Duodenal mucosa (tissue), 2 donors: ENCODE measurements around the gene LIG4.

Source experiments
- H3K27ac ChIP-seq: one replicate; pipeline ENCODE4 v1.7.0; 2013; ENCODE audit warnings: low read depth, low read length
- H3K27me3 ChIP-seq, 2 donors: one replicate each; pipeline ENCODE4 v1.7.0; 2013; ENCODE audit warnings: low read length in 2 of 2, control low read depth in 1 of 2; ENCODE audit not compliant: insufficient read depth in 2 of 2, control insufficient read depth in 1 of 2
- H3K36me3 ChIP-seq, 2 donors: one replicate each; pipeline ENCODE4 v1.7.0; 2013; ENCODE audit warnings: low read length in 2 of 2, control low read depth in 1 of 2; ENCODE audit not compliant: insufficient read depth in 2 of 2, control insufficient read depth in 1 of 2
- H3K4me1 ChIP-seq, 2 donors: one replicate each; pipeline ENCODE4 v1.7.0; 2013; ENCODE audit warnings: low read length in 2 of 2, control low read depth in 1 of 2; ENCODE audit not compliant: insufficient read depth in 2 of 2, control insufficient read depth in 1 of 2
- H3K4me3 ChIP-seq, 2 donors: one replicate each; pipeline ENCODE4 v1.7.0; 2013; ENCODE audit warnings: low read length in 2 of 2, low read depth in 1 of 2
- H3K9ac ChIP-seq, 2 donors: one replicate each; pipeline ENCODE4 v1.7.0; 2013; ENCODE audit warnings: low read length in 2 of 2, low read depth in 1 of 2
- H3K9me3 ChIP-seq, 2 donors: one replicate each; pipeline ENCODE4 v1.7.0; 2013; ENCODE audit warnings: low read length in 2 of 2, control low read depth in 1 of 2; ENCODE audit not compliant: control insufficient read depth in 1 of 2

Gene LIG4

GRCh38 chr13:108194435-108194936 lies 20.9 kb downstream of the LIG4 start:
- Histone ChIP-seq H3K36me3 (no peaks in the 10 kb centered on the region), H3K27ac (no peak overlapping the region), H3K4me3 (no peak overlapping the region)

GRCh38 chr13:108193806-108194205 lies 21.5 kb downstream of the LIG4 start:
- Histone ChIP-seq H3K4me3 (no peak overlapping the region), H3K36me3 (no peaks in the 10 kb centered on the region), H3K9ac (no peak overlapping the region), H3K27me3 (no peaks in the 10 kb centered on the region), H3K9me3 (peaks cover 9 to 10% of the 10 kb centered on the region in 2 donors), H3K4me1 (no peaks in the 10 kb centered on the region), H3K27ac (no peak overlapping the region)

More at GRCh38 chr13:108194435-108194936, 20.9 kb downstream of the LIG4 start:
- H3K9me3 ChIP-seq, result peaks cover 9 to 10% of the 10 kb centered on the region in 2 donors
- H3K4me1 ChIP-seq, result no peaks in the 10 kb centered on the region
- H3K9ac ChIP-seq, result no peak overlapping the region
- no peaks in the 10 kb centered on the region for H3K27me3 ChIP-seq

GRCh38 chr13:108190897-108191296 lies 24.4 kb downstream of the LIG4 start:
- no peak overlapping the region for H3K4me3 ChIP-seq
- H3K36me3 ChIP-seq, result no peaks in the 10 kb centered on the region
- no peak overlapping the region for H3K27ac ChIP-seq
- H3K9ac ChIP-seq, result no peak overlapping the region
- peaks cover 9 to 10% of the 10 kb centered on the region in 2 donors for H3K9me3 ChIP-seq
- no peaks in the 10 kb centered on the region for H3K27me3 ChIP-seq
- H3K4me1 ChIP-seq, result no peaks in the 10 kb centered on the region

- H3K9ac ChIP-seq, result no peak overlapping the region
- H3K27ac ChIP-seq, result no peak overlapping the region
- no peaks in the 10 kb centered on the region for H3K27me3 ChIP-seq
- H3K4me1 ChIP-seq, result no peaks in the 10 kb centered on the region
- no peaks in the 10 kb centered on the region for H3K36me3 ChIP-seq
- no peaks in the 10 kb centered on the region for H3K9me3 ChIP-seq
- no peak overlapping the region for H3K4me3 ChIP-seq
These were observed 27.1 kb downstream of the LIG4 start for GRCh38 chr13:108188260-108188659.

- Histone ChIP-seq H3K4me3 (no peak overlapping the region), H3K9me3 (no peaks in the 10 kb centered on the region), H3K36me3 (no peaks in the 10 kb centered on the region), H3K9ac (no peak overlapping the region), H3K27ac (no peak overlapping the region), H3K27me3 (no peaks in the 10 kb centered on the region), H3K4me1 (no peaks in the 10 kb centered on the region)
These were observed 30.1 kb downstream of the LIG4 start for GRCh38 chr13:108185223-108185622.

GRCh38 chr13:108182652-108183051 lies 32.7 kb downstream of the LIG4 start:
- Histone ChIP-seq H3K27ac (no peak overlapping the region), H3K36me3 (no peaks in the 10 kb centered on the region), H3K9ac (no peak overlapping the region), H3K4me1 (no peaks in the 10 kb centered on the region), H3K4me3 (no peak overlapping the region), H3K9me3 (no peaks in the 10 kb centered on the region), H3K27me3 (no peaks in the 10 kb centered on the region)

GRCh38 chr13:108178078-108178477 lies 37.3 kb downstream of the LIG4 start:
- H3K36me3 ChIP-seq, result no peaks in the 10 kb centered on the region
- no peak overlapping the region for H3K4me3 ChIP-seq
- no peaks in the 10 kb centered on the region for H3K27me3 ChIP-seq
- H3K9me3 ChIP-seq, result no peaks in the 10 kb centered on the region
- H3K4me1 ChIP-seq, result no peaks in the 10 kb centered on the region
- H3K9ac ChIP-seq, result no peak overlapping the region
- H3K27ac ChIP-seq, result no peak overlapping the region

- no peaks in the 10 kb centered on the region for H3K4me1 ChIP-seq
- no peaks in the 10 kb centered on the region for H3K36me3 ChIP-seq
- no peak overlapping the region for H3K9ac ChIP-seq
- H3K27me3 ChIP-seq, result no peaks in the 10 kb centered on the region
- no peak overlapping the region for H3K4me3 ChIP-seq
- H3K9me3 ChIP-seq, result no peaks in the 10 kb centered on the region
- H3K27ac ChIP-seq, result no peak overlapping the region
These were observed 38.6 kb downstream of the LIG4 start for GRCh38 chr13:108176685-108177274.

- no peak overlapping the region for H3K27ac ChIP-seq
- no peaks in the 10 kb centered on the region for H3K27me3 ChIP-seq
- H3K4me1 ChIP-seq, result no peaks in the 10 kb centered on the region
- H3K4me3 ChIP-seq, result no peak overlapping the region
- H3K9ac ChIP-seq, result no peak overlapping the region
- H3K9me3 ChIP-seq, result no peaks in the 10 kb centered on the region
- no peaks in the 10 kb centered on the region for H3K36me3 ChIP-seq
These were observed 46.4 kb downstream of the LIG4 start for GRCh38 chr13:108168929-108169328.

- Histone ChIP-seq H3K36me3 (no peaks in the 10 kb centered on the region), H3K27me3 (no peaks in the 10 kb centered on the region), H3K4me3 (no peak overlapping the region), H3K4me1 (no peaks in the 10 kb centered on the region), H3K27ac (no peak overlapping the region), H3K9me3 (no peaks in the 10 kb centered on the region), H3K9ac (no peak overlapping the region)
These were observed 49.3 kb downstream of the LIG4 start for GRCh38 chr13:108166078-108166477.
